HG03097 (cell line): ENCODE data around the gene NYAP1.
"Not testable (repeated sequence)": the region's sequence is repeated elsewhere in the genome, so short reads cannot be mapped to it uniquely, and the experiment has no call there.

Experiments used
- ATAC-seq: cut with Tn5 transposase; IDR thresholded peaks from one replicate; pipeline ENCODE4 v1.9.1; 2021; ENCODE audit not compliant: unreplicated experiment, low FRiP score

NYAP1 gene

DNA sequence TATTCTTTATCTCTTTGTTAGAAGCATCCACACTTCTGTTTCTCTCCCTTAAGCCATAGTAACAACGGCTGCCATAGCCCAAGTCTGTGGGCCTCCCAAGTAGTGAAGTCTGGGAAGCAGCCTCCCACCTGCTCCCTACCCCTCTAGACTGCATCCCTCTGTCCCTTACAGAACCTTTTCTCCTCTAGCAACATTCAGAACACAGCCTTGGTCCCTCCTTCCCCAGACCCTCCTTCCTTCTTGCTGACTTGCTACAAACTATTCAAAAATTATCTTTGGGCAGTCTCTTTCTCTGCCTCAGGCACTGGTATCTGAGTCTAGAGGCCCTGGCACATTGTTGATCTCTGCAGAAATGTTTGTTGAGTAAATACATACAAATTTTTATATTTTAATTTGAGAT lies 2.3 kb upstream of the NYAP1 start:
- ATAC-seq, result no peak

DNA sequence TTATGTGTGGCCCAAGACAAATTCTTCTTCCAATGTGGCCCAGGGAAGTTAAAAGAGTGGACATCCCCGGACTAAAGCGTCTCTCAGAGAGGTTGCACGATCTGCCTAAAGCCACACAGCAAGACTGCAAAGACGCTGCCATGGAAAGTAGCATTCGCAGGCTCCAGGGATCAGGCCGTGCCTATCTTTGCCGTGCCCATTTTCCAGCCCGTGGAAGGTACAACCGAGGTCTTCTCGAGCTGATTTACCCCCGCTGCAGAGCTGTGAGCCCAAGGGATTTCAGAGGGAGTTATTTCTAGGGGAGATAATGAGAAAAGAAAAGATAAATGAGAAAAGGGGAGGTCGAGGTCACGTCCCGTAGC lies 1.0 kb upstream of the NYAP1 start:
- ATAC-seq, result no peak

DNA sequence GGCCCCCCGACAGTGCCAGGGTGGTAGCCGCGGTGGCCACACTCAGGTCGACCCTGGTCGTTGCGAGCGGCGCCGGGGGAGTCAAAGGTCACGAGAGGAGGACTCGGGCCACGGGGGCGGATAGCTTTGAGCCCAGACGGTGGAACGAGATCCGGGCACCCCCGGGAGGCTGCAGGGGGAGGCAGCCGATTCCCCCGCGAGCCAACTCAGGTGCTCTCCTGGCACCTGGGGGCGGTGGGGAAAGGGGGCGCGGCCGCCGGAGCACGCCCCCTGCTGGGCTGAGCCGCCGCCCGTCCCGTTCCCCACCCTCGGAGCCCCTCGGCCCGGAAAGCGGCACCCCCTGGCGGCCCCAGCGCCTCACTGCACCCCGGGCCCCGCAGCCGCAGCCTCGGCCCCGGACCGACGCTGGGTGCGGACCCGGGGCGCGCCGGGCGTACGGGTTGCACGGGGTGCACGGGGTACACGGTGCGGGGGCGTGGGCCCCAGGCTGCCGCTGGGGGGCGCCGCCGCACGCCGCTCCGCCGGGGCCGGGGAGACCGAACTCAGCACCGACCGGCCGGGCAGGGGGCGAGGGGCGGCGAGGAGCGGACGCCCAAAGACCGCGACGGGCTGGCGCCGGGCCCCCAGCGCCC lies 521 bp upstream of the NYAP1 start:
- peak; percentile 44 for ATAC-seq

DNA sequence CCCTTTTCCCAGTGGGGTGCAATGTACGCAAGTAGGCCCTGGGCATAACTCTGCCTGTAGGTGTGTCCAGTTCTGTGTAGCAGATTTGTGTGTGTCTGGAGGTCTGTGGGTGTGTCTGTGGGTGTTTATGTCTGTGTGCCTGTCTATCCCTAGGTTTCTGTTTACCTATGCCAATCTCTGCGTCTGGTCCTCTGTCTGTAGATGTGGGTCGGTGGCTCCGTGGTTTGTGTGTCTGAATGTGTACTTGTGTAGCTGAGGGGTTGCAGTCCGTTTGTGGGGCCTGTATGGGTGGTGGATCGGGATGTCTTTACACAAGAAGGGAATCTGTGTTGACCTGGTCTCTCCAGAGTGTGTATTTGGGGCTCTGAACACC lies 932 bp downstream of the NYAP1 start:
- no peak for ATAC-seq

GRCh38 chr7:100485471-100485876 lies 1.7 kb downstream of the NYAP1 start:
- ATAC-seq, result no peak

- ATAC-seq, result no peak
These were observed 2.4 kb downstream of the NYAP1 start for GRCh38 chr7:100486111-100486636.

DNA sequence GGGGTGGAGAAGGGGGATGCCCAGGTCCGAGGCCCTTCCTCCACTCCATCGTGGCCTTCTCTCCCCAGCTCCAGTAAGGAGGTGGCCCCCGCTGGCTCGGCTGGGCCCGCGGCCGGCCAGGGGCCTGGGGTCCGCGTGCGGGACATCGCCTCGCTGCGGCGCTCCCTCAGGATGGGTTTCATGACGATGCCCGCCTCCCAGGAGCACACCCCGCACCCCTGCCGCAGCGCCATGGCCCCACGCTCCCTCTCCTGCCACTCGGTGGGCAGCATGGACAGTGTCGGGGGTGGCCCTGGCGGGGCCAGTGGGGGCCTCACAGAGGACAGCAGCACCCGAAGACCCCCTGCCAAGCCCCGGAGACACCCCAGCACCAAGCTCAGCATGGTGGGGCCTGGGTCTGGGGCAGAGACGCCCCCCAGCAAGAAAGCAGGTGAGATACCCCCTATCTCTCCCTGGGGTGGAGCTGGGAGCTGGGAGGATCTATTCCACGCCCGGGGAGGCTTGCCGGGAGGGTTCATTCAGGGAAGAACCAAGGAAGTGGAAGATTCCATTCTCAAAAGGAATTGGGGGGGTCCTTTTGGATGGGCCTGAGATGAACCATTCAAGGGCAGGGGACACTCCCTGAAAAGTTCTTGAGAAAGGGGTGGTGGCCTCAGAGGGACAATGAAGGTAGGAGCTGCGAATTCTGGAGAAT lies 3.2 kb downstream of the NYAP1 start:
- ATAC-seq, result no peak

GRCh38 chr7:100488333-100489095 lies 4.8 kb downstream of the NYAP1 start:
- no peak for ATAC-seq

DNA sequence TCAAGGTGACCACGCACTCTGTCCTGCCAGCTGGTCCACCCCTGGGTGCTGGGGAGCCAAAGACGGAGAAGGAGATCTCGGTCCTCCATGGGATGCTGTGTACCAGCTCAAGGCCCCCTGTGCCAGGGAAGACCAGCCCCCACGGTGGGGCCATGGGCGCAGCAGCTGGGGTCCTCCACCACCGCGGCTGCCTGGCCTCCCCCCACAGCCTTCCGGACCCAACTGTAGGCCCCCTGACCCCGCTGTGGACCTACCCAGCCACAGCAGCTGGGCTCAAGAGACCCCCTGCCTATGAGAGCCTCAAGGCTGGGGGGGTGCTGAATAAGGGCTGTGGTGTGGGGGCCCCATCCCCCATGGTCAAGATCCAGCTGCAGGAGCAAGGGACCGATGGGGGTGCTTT lies 5.4 kb downstream of the NYAP1 start:
- ATAC-seq, result no peak

DNA sequence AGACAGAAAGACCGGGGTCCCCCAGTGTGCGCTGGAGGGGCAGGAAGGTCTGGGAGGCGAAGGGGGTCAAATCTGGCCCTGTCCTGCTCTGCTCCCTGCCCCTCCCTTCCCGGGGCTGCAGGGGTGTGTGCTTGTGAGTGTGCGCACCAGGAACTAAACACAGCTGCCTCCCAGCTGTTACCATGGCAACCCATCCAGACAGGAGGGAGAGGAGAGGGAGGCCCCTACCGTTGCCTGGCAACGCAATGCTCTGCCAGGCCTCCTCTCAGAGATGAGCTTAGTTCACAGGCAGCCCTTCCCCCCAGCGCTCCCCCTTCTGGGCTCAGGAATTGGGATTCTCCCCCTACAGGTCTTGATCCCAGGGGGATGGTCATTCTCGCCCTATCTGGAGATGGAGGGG lies 6.1 kb downstream of the NYAP1 start:
- no peak for ATAC-seq

DNA sequence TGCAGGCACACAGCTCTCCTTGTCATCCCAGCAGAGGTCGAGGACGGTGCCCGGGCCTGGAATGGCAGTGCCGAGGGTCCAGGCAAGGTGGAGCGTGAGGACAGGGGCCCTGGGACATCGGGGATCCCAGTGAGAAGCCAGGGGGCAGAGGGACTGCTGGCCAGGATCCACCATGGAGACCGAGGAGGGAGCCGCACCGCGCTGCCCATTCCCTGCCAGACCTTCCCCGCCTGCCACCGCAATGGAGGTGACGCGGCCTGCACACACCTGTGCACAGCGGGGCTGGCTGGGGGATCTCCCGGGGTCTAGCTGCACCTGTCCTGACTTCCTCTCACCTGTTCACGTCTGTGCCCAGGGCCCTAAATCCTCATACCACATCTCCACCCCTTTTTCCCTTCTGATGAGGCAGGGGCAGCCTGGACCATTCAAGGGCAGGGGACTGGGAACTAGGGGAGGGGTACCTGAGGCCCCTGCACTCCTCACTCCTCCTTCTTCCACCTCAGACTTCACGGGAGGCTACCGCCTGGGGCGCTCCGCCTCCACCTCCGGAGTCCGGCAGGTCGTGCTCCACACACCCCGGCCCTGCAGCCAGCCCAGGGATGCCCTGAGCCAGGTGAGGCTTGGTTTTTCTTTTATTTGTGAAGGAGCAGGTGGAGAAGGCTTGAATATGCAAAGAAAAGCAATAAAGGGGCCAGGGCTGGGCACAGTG lies 6.9 kb downstream of the NYAP1 start:
- ATAC-seq, result no peak

- ATAC-seq, result no peak
These were observed 7.5 kb downstream of the NYAP1 start for GRCh38 chr7:100491192-100491578.

GRCh38 chr7:100492738-100493475 lies 9.2 kb downstream of the NYAP1 start:
- no peak for ATAC-seq

GRCh38 chr7:100493476-100494264 lies 9.9 kb downstream of the NYAP1 start:
- ATAC-seq, result no peak

- ATAC-seq, result no peak
These were observed 12.8 kb downstream of the NYAP1 start for GRCh38 chr7:100496509-100496908.

DNA sequence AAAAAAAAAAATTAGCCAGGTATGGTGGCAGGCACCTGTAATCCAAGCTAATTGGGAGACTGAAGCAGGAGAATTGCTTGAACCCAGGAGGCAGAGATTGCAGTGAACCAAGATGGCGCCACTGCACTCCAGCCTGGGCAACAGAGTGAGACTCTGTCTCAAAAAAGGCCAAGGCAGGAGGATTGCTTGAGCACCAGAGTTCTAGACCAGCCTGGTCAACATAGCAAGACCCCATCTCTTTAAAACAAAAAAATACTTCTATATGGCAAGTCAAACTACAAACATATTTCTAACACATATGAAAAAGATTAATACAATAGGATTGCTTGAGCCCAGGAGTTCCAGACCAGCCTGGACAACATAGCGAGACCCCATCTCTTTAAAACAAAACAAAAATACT lies 17.0 kb downstream of the NYAP1 start:
- not testable (repeated sequence) for ATAC-seq

- not testable (repeated sequence) for ATAC-seq
These were observed 20.3 kb downstream of the NYAP1 start for GRCh38 chr7:100504031-100504430.

DNA sequence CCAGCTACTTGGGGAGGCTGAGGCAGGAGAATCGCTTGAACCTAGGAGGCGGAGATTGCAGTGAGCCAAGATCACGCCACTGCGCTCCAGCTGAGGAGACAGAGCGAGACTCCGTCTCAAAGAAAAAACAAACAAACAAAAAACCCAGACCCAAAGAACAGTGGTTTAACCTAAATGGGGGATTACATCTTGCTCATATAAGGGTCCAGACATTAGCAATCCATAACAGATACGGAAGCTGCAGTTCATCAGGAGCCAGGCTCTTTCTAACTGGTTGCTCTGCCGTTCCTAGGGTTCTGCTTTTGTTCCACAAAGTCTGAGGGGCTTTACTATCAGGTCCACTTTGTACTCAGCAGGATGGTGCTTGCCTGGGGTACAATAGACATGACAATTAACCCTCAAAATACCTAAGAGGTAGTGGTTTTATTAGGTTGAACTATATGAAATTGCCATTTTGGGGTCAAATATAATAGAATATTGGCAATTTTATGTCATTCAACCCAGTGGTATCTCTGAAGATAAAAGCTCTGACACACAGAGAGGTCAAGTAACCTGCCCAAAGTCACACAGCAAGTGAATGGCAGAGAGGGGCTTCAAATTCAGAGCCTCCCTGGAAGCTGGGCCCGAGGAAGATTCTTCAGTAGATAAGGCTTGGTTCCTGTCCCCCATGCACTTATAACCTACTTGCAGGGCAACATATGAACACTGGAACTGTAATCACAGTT lies 21.3 kb downstream of the NYAP1 start:
- no peak for ATAC-seq

DNA sequence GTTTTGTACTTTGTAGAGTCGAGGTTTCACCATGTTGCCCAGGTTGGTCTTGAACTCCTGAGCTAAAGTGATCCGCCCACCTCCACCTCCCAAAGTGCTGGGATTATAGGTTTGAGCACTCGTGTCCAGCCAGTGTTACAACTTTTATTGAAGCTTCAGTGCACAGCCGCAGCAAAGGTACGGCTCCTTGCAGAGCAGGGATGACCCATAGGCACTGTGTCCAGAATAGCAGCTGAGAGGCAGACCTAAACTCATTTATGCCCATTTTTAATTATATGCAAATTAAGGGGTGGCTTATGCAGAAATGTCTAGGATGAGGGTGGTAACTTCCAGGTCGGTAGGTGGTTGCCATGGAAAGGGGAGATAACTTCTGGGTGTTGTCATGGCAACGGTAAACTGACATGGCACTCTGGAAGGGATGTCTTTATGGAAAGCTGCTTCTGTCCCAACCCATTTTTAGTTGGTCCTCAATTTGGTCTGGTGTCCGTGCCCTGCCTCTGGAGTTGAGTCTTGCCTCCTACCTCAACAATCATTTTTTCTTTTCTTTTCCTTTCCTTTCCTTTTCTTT lies 22.7 kb downstream of the NYAP1 start:
- no peak for ATAC-seq
